Measurements from ENCODE around the gene DNAI4. TPM values are rescaled to one million over a fixed set of nuclear protein-coding genes. Genes with fewer than 3 reads are reported as not detected.

The DNAI4 gene
- total and polyA plus RNA-seq, 9 of the 15 experiments (the other 6 are each of a cell fraction or from before 2014, with no cell fraction given) = 0.57 to 4.8 (median 2.6) TPM; not detected in 1

DNA sequence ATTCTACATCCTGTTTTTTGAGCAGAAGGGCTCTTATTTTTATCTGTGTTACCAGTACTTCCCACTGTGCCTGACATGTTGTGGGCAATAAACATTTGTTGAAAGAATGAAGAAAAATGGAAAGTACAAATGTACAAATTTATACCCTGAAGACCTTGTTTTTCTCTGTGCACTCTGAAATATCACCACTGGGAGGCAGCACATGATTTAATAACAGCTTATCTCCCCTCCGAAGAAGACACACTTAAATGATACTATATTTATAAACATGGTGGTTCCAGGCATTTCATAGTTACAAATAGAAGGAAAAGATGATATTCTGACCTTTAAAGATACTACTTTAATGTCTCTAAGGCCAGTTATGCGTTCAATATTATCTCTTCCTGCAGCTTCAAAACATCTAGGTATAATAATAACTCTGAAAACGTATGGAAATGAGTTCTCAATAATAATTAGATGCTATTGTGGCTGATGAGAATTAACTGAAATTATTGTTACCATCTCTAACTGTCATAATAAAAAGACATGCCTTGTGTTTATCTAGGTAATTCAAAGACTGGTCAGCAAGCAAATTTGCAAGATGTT is 159.6 kb downstream of the DNAI4 start (continued):
- TF ChIP-seq, protein P1, sequence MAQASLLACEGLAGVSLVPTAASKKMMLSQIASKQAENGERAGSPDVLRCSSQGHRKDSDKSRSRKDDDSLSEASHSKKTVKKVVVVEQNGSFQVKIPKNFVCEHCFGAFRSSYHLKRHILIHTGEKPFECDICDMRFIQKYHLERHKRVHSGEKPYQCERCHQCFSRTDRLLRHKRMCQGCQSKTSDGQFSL (CRISPR knock-in tag; IDR thresholded peaks at IDR 0.05) = no peak
- TF ChIP-seq, protein P1 (tag; IDR thresholded peaks at IDR 0.05) = no peak
- TF ChIP-seq, protein P2, sequence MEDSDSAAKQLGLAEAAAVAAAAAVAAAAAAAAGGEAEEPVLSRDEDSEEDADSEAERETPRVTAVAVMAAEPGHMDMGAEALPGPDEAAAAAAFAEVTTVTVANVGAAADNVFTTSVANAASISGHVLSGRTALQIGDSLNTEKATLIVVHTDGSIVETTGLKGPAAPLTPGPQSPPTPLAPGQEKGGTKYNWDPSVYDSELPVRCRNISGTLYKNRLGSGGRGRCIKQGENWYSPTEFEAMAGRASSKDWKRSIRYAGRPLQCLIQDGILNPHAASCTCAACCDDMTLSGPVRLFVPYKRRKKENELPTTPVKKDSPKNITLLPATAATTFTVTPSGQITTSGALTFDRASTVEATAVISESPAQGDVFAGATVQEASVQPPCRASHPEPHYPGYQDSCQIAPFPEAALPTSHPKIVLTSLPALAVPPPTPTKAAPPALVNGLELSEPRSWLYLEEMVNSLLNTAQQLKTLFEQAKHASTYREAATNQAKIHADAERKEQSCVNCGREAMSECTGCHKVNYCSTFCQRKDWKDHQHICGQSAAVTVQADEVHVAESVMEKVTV (CRISPR knock-in tag; IDR thresholded peaks at IDR 0.05) = peak; percentile 88
- no peak for TF ChIP-seq HIVEP1 (CRISPR knock-in tag; IDR thresholded peaks at IDR 0.05)
- no peak for TF ChIP-seq RNF2 (IDR thresholded peaks at IDR 0.05)
- TF ChIP-seq ZNF347 (CRISPR knock-in tag; IDR thresholded peaks at IDR 0.05; ENCODE audit: low read depth) = no peak
- TF ChIP-seq, protein P3, sequence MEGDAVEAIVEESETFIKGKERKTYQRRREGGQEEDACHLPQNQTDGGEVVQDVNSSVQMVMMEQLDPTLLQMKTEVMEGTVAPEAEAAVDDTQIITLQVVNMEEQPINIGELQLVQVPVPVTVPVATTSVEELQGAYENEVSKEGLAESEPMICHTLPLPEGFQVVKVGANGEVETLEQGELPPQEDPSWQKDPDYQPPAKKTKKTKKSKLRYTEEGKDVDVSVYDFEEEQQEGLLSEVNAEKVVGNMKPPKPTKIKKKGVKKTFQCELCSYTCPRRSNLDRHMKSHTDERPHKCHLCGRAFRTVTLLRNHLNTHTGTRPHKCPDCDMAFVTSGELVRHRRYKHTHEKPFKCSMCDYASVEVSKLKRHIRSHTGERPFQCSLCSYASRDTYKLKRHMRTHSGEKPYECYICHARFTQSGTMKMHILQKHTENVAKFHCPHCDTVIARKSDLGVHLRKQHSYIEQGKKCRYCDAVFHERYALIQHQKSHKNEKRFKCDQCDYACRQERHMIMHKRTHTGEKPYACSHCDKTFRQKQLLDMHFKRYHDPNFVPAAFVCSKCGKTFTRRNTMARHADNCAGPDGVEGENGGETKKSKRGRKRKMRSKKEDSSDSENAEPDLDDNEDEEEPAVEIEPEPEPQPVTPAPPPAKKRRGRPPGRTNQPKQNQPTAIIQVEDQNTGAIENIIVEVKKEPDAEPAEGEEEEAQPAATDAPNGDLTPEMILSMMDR (IDR thresholded peaks at IDR 0.05 in 2 of 3, conservative IDR thresholded peaks at IDR 0.05 in 1 of 3; ENCODE audit: insufficient read depth in 2 of 3, low read depth in 1 of 3, low read length in 3 of 3) = peak; percentile 50 to 91 (median 66); a peak in 5 of 6 replicates
- TF ChIP-seq, protein P4, sequence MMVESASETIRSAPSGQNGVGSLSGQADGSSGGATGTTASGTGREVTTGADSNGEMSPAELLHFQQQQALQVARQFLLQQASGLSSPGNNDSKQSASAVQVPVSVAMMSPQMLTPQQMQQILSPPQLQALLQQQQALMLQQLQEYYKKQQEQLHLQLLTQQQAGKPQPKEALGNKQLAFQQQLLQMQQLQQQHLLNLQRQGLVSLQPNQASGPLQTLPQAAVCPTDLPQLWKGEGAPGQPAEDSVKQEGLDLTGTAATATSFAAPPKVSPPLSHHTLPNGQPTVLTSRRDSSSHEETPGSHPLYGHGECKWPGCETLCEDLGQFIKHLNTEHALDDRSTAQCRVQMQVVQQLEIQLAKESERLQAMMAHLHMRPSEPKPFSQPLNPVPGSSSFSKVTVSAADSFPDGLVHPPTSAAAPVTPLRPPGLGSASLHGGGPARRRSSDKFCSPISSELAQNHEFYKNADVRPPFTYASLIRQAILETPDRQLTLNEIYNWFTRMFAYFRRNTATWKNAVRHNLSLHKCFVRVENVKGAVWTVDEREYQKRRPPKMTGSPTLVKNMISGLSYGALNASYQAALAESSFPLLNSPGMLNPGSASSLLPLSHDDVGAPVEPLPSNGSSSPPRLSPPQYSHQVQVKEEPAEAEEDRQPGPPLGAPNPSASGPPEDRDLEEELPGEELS (CRISPR knock-in tag; IDR thresholded peaks at IDR 0.05; ENCODE audit: borderline replicate concordance) = no peak
- peak in 1 of 2 experiments; percentile 45; a peak in 1 of 4 replicates for TF ChIP-seq TBL1XR1 (IDR thresholded peaks at IDR 0.05; ENCODE audit: low read length in 2 of 2)
- TF ChIP-seq, protein P5, sequence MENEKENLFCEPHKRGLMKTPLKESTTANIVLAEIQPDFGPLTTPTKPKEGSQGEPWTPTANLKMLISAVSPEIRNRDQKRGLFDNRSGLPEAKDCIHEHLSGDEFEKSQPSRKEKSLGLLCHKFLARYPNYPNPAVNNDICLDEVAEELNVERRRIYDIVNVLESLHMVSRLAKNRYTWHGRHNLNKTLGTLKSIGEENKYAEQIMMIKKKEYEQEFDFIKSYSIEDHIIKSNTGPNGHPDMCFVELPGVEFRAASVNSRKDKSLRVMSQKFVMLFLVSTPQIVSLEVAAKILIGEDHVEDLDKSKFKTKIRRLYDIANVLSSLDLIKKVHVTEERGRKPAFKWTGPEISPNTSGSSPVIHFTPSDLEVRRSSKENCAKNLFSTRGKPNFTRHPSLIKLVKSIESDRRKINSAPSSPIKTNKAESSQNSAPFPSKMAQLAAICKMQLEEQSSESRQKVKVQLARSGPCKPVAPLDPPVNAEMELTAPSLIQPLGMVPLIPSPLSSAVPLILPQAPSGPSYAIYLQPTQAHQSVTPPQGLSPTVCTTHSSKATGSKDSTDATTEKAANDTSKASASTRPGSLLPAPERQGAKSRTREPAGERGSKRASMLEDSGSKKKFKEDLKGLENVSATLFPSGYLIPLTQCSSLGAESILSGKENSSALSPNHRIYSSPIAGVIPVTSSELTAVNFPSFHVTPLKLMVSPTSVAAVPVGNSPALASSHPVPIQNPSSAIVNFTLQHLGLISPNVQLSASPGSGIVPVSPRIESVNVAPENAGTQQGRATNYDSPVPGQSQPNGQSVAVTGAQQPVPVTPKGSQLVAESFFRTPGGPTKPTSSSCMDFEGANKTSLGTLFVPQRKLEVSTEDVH (IDR thresholded peaks at IDR 0.05; ENCODE audit: low read depth, partially characterized antibody) = no peak
- 0 out of 4 replicates have a peak, but pooled peaks of 1 of the 2 experiments have one; percentile 38 for TF ChIP-seq MAZ (CRISPR knock-in tag; conservative IDR thresholded peaks at IDR 0.05 in 1 of 2, IDR thresholded peaks at IDR 0.05 in 1 of 2)
- TF ChIP-seq, protein P6, sequence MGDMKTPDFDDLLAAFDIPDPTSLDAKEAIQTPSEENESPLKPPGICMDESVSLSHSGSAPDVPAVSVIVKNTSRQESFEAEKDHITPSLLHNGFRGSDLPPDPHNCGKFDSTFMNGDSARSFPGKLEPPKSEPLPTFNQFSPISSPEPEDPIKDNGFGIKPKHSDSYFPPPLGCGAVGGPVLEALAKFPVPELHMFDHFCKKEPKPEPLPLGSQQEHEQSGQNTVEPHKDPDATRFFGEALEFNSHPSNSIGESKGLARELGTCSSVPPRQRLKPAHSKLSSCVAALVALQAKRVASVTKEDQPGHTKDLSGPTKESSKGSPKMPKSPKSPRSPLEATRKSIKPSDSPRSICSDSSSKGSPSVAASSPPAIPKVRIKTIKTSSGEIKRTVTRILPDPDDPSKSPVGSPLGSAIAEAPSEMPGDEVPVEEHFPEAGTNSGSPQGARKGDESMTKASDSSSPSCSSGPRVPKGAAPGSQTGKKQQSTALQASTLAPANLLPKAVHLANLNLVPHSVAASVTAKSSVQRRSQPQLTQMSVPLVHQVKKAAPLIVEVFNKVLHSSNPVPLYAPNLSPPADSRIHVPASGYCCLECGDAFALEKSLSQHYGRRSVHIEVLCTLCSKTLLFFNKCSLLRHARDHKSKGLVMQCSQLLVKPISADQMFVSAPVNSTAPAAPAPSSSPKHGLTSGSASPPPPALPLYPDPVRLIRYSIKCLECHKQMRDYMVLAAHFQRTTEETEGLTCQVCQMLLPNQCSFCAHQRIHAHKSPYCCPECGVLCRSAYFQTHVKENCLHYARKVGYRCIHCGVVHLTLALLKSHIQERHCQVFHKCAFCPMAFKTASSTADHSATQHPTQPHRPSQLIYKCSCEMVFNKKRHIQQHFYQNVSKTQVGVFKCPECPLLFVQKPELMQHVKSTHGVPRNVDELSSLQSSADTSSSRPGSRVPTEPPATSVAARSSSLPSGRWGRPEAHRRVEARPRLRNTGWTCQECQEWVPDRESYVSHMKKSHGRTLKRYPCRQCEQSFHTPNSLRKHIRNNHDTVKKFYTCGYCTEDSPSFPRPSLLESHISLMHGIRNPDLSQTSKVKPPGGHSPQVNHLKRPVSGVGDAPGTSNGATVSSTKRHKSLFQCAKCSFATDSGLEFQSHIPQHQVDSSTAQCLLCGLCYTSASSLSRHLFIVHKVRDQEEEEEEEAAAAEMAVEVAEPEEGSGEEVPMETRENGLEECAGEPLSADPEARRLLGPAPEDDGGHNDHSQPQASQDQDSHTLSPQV (IDR thresholded peaks at IDR 0.05) = 0 out of 2 replicates have a peak, but pooled peaks have one; percentile 28
